OCI-LY1 (cell line): Measurements from ENCODE around the gene VSIR.

Source experiments
- H2AFZ ChIP-seq: fragments of 200-600 bp; sonication (generic), shearing (Covaris generic); 2 replicates; pipeline ENCODE4 v1.6.0; 2014; ENCODE audit warnings: antibody characterized with exemption, mild to moderate bottlenecking, low read length
- H3F3A ChIP-seq: fragments of 200-600 bp; sonication (generic), shearing (Covaris generic); 2 replicates; pipeline ENCODE4 v1.6.0; 2014; ENCODE audit warnings: mild to moderate bottlenecking, antibody characterized with exemption, low read length, moderate library complexity; ENCODE audit not compliant: insufficient read depth
- H3K27ac ChIP-seq: fragments of 200-600 bp; sonication (generic); 2 replicates; pipeline ENCODE4 v1.5.1; 2014; ENCODE audit warnings: low read length, mixed run types, mild to moderate bottlenecking, low read depth; ENCODE audit not compliant: poor library complexity, severe bottlenecking
- H3K27me3 ChIP-seq: fragments of 200-600 bp; sonication (generic); 2 replicates; pipeline ENCODE4 v1.6.0; 2014; ENCODE audit warnings: antibody characterized with exemption, mild to moderate bottlenecking, low read length, moderate library complexity; ENCODE audit not compliant: insufficient read depth
- H3K36me3 ChIP-seq: fragments of 200-600 bp; sonication (generic); 2 replicates; pipeline ENCODE4 v1.6.1; 2014; ENCODE audit warnings: mild to moderate bottlenecking, antibody characterized with exemption, low read length, moderate library complexity, mixed read lengths; ENCODE audit not compliant: insufficient read depth
- H3K4me1 ChIP-seq: fragments of 200-600 bp; sonication (generic); 2 replicates; pipeline ENCODE4 v1.5.1; 2014; ENCODE audit warnings: mild to moderate bottlenecking, low read length, moderate library complexity; ENCODE audit not compliant: insufficient read depth, severe bottlenecking
- H3K4me2 ChIP-seq: fragments of 200-600 bp; sonication (generic), shearing (Covaris generic); 2 replicates; pipeline ENCODE4 v1.6.1; 2014; ENCODE audit warnings: low read length
- H3K4me3 ChIP-seq: fragments of 200-600 bp; sonication (generic); 2 replicates; pipeline ENCODE4 v1.5.1; 2014; ENCODE audit warnings: low read length, low read depth, mild to moderate bottlenecking, mixed read lengths; ENCODE audit not compliant: poor library complexity, severe bottlenecking
- H3K79me2 ChIP-seq: fragments of 200-600 bp; shearing (Covaris generic); 2 replicates; pipeline ENCODE4 v1.6.1; 2016; ENCODE audit warnings: mixed run types, low read length, mixed read lengths; ENCODE audit not compliant: insufficient read depth
- H3K9ac ChIP-seq: fragments of 200-600 bp; sonication (generic), shearing (Covaris generic); 2 replicates; pipeline ENCODE4 v1.6.1; 2014; ENCODE audit warnings: mild to moderate bottlenecking, low read length, mixed read lengths
- H3K9me2 ChIP-seq: fragments of 200-600 bp; sonication (generic), shearing (Covaris generic); 2 replicates; pipeline ENCODE4 v1.6.1; 2014; ENCODE audit warnings: low read depth, mild to moderate bottlenecking, low read length, mixed read lengths
- H3K9me3 ChIP-seq: fragments of 200-600 bp; shearing (Covaris generic); 2 replicates; pipeline ENCODE4 v1.6.1; 2014; ENCODE audit warnings: low read length, mixed read lengths
- H4K20me1 ChIP-seq: fragments of 200-600 bp; sonication (generic), shearing (Covaris generic); 2 replicates; pipeline ENCODE4 v1.6.0; 2016; ENCODE audit warnings: mild to moderate bottlenecking, low read length; ENCODE audit not compliant: insufficient read depth
- CTCF ChIP-seq: fragments of 200-600 bp; sonication (generic), shearing (Covaris generic); IDR thresholded peaks from 2 replicates; pipeline ENCODE4 v1.5.1; 2017; ENCODE audit warnings: mild to moderate bottlenecking, antibody characterized with exemption, low read length, moderate library complexity, mixed read lengths
- EZH2 ChIP-seq: fragments of 200-600 bp; sonication (generic), shearing (Covaris generic); IDR thresholded peaks from 2 replicates; pipeline ENCODE4 v1.8.0; 2017; ENCODE audit warnings: borderline replicate concordance, mixed run types, mild to moderate bottlenecking, antibody characterized with exemption, low read length, moderate library complexity, mixed read lengths

VSIR gene

GRCh38 chr10:71745664-71746250 lies 27.6 kb downstream of the VSIR start:
- H3K4me1 ChIP-seq: peaks cover 6% of the 10 kb centered on the region
- no peaks in the 10 kb centered on the region for H3K9me3 ChIP-seq
- H3K4me2 ChIP-seq: no peak overlapping the region
- no peaks in the 10 kb centered on the region for H3K36me3 ChIP-seq
- H3K9ac ChIP-seq: no peak overlapping the region
- H3K27me3 ChIP-seq: peaks cover 6% of the 10 kb centered on the region; the same call in 1 of the 2 replicates
- H4K20me1 ChIP-seq: no peaks in the 10 kb centered on the region
- H3K9me2 ChIP-seq: no peaks in the 10 kb centered on the region
- no peak overlapping the region for H3K27ac ChIP-seq
- no peak overlapping the region for H3K4me3 ChIP-seq
- TF ChIP-seq CTCF (no peak), EZH2 (no peak)
- no peaks in the 10 kb centered on the region for H3F3A ChIP-seq
- H2AFZ ChIP-seq: no peak overlapping the region
- H3K79me2 ChIP-seq: no peaks in the 10 kb centered on the region

GRCh38 chr10:71744897-71745663 lies 28.2 kb downstream of the VSIR start:
- Histone ChIP-seq H4K20me1 (no peaks in the 10 kb centered on the region), H3K9ac (no peak overlapping the region), H3K4me2 (no peak overlapping the region)

GRCh38 chr10:71743866-71744265 lies 29.5 kb downstream of the VSIR start:
- no peaks in the 10 kb centered on the region for H3K79me2 ChIP-seq
- H3K4me2 ChIP-seq: no peak overlapping the region
- no peak overlapping the region for H2AFZ ChIP-seq
- no peak for TF ChIP-seq CTCF
- no peak for TF ChIP-seq EZH2
- H3K4me1 ChIP-seq: peaks cover 5% of the 10 kb centered on the region
- H3K4me3 ChIP-seq: no peak overlapping the region
- no peaks in the 10 kb centered on the region for H3K9me3 ChIP-seq
- no peaks in the 10 kb centered on the region for H3F3A ChIP-seq
- H3K27ac ChIP-seq: no peak overlapping the region
- H4K20me1 ChIP-seq: no peaks in the 10 kb centered on the region
- H3K27me3 ChIP-seq: peaks cover 3% of the 10 kb centered on the region; the same call in 1 of the 2 replicates
- H3K9me2 ChIP-seq: no peaks in the 10 kb centered on the region
- H3K9ac ChIP-seq: no peak overlapping the region
- no peaks in the 10 kb centered on the region for H3K36me3 ChIP-seq

More at GRCh38 chr10:71744897-71745663, 28.2 kb downstream of the VSIR start:
- no peaks in the 10 kb centered on the region for H3K79me2 ChIP-seq
- H3K9me2 ChIP-seq: no peaks in the 10 kb centered on the region
- H3F3A ChIP-seq: no peaks in the 10 kb centered on the region
- H3K9me3 ChIP-seq: no peaks in the 10 kb centered on the region
- H3K4me1 ChIP-seq: peaks cover 6% of the 10 kb centered on the region
- no peaks in the 10 kb centered on the region for H3K36me3 ChIP-seq
- no peak for TF ChIP-seq EZH2
- TF ChIP-seq CTCF: no peak
- H3K27ac ChIP-seq: no peak overlapping the region
- peaks cover 3% of the 10 kb centered on the region; the same call in 1 of the 2 replicates for H3K27me3 ChIP-seq
- no peak overlapping the region for H2AFZ ChIP-seq
- H3K4me3 ChIP-seq: no peak overlapping the region
